Measurements from ENCODE around the gene PC.

Gene PC

DNA sequence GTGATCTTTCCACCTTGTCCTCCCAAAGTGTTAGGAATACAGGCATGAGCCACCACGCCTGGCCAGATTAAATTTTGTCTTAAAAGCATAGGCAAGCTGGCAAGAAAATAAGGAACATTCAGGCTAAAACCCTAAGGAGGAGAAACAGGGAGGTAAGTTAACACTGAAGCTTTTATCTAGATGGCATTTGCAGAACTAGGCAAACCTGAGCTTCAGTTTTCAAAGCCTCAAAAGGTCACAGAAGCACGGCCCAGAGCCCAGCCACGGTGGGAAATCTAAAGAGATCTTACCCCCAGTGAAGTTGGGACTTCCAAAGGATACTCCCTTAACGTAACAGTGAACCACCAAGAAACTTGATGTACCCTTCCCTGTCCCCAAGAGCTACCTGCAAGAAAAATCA, 28.4 kb downstream of the PC start:
- no peak for TF ChIP-seq YY1 (IDR thresholded peaks at IDR 0.05; ENCODE audit: low read depth)
- no peak for TF ChIP-seq FOXM1 (IDR thresholded peaks at IDR 0.05; ENCODE audit: borderline replicate concordance, low read depth)
- TF ChIP-seq, protein P1, sequence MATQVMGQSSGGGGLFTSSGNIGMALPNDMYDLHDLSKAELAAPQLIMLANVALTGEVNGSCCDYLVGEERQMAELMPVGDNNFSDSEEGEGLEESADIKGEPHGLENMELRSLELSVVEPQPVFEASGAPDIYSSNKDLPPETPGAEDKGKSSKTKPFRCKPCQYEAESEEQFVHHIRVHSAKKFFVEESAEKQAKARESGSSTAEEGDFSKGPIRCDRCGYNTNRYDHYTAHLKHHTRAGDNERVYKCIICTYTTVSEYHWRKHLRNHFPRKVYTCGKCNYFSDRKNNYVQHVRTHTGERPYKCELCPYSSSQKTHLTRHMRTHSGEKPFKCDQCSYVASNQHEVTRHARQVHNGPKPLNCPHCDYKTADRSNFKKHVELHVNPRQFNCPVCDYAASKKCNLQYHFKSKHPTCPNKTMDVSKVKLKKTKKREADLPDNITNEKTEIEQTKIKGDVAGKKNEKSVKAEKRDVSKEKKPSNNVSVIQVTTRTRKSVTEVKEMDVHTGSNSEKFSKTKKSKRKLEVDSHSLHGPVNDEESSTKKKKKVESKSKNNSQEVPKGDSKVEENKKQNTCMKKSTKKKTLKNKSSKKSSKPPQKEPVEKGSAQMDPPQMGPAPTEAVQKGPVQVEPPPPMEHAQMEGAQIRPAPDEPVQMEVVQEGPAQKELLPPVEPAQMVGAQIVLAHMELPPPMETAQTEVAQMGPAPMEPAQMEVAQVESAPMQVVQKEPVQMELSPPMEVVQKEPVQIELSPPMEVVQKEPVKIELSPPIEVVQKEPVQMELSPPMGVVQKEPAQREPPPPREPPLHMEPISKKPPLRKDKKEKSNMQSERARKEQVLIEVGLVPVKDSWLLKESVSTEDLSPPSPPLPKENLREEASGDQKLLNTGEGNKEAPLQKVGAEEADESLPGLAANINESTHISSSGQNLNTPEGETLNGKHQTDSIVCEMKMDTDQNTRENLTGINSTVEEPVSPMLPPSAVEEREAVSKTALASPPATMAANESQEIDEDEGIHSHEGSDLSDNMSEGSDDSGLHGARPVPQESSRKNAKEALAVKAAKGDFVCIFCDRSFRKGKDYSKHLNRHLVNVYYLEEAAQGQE (IDR thresholded peaks at IDR 0.05; ENCODE audit: low read depth), result no peak
- TF ChIP-seq EP300 (IDR thresholded peaks at IDR 0.05; ENCODE audit: borderline replicate concordance), result no peak
- TF ChIP-seq TAF1 (IDR thresholded peaks at IDR 0.05; ENCODE audit: low read depth), result no peak
- no peak for TF ChIP-seq EGR1 (IDR thresholded peaks at IDR 0.05)
- TF ChIP-seq ZBTB7A (IDR thresholded peaks at IDR 0.05; ENCODE audit: low read depth), result no peak
- TF ChIP-seq TEAD4 (IDR thresholded peaks at IDR 0.05), result no peak
- TF ChIP-seq TCF12 (IDR thresholded peaks at IDR 0.05; ENCODE audit: low read depth), result no peak
- TF ChIP-seq CEBPB (IDR thresholded peaks at IDR 0.05), result no peak
- no peak for TF ChIP-seq RAD21 (IDR thresholded peaks at IDR 0.05; ENCODE audit: low read depth)
- no peak for TF ChIP-seq CREB1 (IDR thresholded peaks at IDR 0.05; ENCODE audit: low read depth)

GRCh38 chr11:66924272-66924671, 33.9 kb downstream of the PC start:
- no peak for TF ChIP-seq TCF12 (IDR thresholded peaks at IDR 0.05; ENCODE audit: low read depth)
- no peak for TF ChIP-seq EP300 (IDR thresholded peaks at IDR 0.05; ENCODE audit: borderline replicate concordance)
- TF ChIP-seq FOXM1 (IDR thresholded peaks at IDR 0.05; ENCODE audit: borderline replicate concordance, low read depth), result no peak
- no peak for TF ChIP-seq YY1 (IDR thresholded peaks at IDR 0.05; ENCODE audit: low read depth)
- TF ChIP-seq, protein P1 (IDR thresholded peaks at IDR 0.05; ENCODE audit: low read depth), result no peak
- TF ChIP-seq, protein P2, sequence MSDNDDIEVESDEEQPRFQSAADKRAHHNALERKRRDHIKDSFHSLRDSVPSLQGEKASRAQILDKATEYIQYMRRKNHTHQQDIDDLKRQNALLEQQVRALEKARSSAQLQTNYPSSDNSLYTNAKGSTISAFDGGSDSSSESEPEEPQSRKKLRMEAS (IDR thresholded peaks at IDR 0.05), result no peak
- TF ChIP-seq CEBPB (IDR thresholded peaks at IDR 0.05), result no peak
- TF ChIP-seq, protein P3, sequence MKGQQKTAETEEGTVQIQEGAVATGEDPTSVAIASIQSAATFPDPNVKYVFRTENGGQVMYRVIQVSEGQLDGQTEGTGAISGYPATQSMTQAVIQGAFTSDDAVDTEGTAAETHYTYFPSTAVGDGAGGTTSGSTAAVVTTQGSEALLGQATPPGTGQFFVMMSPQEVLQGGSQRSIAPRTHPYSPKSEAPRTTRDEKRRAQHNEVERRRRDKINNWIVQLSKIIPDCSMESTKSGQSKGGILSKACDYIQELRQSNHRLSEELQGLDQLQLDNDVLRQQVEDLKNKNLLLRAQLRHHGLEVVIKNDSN (IDR thresholded peaks at IDR 0.05), result no peak
- TF ChIP-seq RAD21 (IDR thresholded peaks at IDR 0.05; ENCODE audit: low read depth), result no peak
- TF ChIP-seq NFIC (IDR thresholded peaks at IDR 0.05), result no peak
- no peak for TF ChIP-seq TEAD4 (IDR thresholded peaks at IDR 0.05)
- no peak for TF ChIP-seq EGR1 (IDR thresholded peaks at IDR 0.05)
- no peak for TF ChIP-seq CREB1 (IDR thresholded peaks at IDR 0.05; ENCODE audit: low read depth)
- no peak for TF ChIP-seq ZBTB7A (IDR thresholded peaks at IDR 0.05; ENCODE audit: low read depth)

DNA sequence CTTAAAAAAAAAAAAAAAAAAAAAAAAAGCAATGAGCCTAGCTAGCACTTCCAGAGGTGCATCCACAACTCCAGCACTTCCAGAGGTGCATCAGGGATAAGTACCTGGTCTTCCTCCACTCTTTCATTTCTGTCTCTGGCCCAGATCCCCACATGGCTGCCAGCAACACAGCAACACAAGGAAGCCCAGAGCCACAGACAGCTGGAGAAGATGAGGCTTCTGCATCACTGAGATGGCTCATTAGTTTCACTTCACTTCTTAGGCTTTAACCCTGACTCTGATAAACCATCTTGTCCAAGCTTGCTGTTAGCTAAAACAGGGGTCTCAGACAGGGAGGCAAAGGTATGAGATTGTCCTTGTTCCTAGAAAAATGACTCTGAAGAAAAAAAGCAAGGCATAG, 35.6 kb downstream of the PC start:
- TF ChIP-seq RAD21 (IDR thresholded peaks at IDR 0.05; ENCODE audit: low read depth) (no peak), EGR1 (IDR thresholded peaks at IDR 0.05) (no peak), ZBTB7A (IDR thresholded peaks at IDR 0.05; ENCODE audit: low read depth) (no peak), FOXM1 (IDR thresholded peaks at IDR 0.05; ENCODE audit: borderline replicate concordance, low read depth) (no peak), CEBPB (IDR thresholded peaks at IDR 0.05) (no peak), TAF1 (IDR thresholded peaks at IDR 0.05; ENCODE audit: low read depth) (no peak), TEAD4 (IDR thresholded peaks at IDR 0.05) (no peak), TCF12 (IDR thresholded peaks at IDR 0.05; ENCODE audit: low read depth) (no peak), EP300 (IDR thresholded peaks at IDR 0.05; ENCODE audit: borderline replicate concordance) (no peak), YY1 (IDR thresholded peaks at IDR 0.05; ENCODE audit: low read depth) (no peak)
- TF ChIP-seq, protein P2 (IDR thresholded peaks at IDR 0.05), result no peak
- TF ChIP-seq, protein P1 (IDR thresholded peaks at IDR 0.05; ENCODE audit: low read depth), result no peak
- TF ChIP-seq, protein P3 (IDR thresholded peaks at IDR 0.05), result no peak

GRCh38 chr11:66920978-66921784, 37.0 kb downstream of the PC start:
- TF ChIP-seq YY1 (IDR thresholded peaks at IDR 0.05; ENCODE audit: low read depth) (no peak), TCF12 (IDR thresholded peaks at IDR 0.05; ENCODE audit: low read depth) (no peak), NFIC (IDR thresholded peaks at IDR 0.05) (no peak), RAD21 (IDR thresholded peaks at IDR 0.05; ENCODE audit: low read depth) (no peak), TAF1 (IDR thresholded peaks at IDR 0.05; ENCODE audit: low read depth) (no peak), CEBPB (IDR thresholded peaks at IDR 0.05) (no peak)
- TF ChIP-seq, protein P2 (IDR thresholded peaks at IDR 0.05), result no peak
- TF ChIP-seq, protein P1 (IDR thresholded peaks at IDR 0.05; ENCODE audit: low read depth), result no peak

Measured in Ishikawa (cell line).